Prostate gland (tissue), 2 donors: ENCODE results near the gene GALNT3. TPM values are rescaled to one million over a fixed set of nuclear protein-coding genes. Genes with fewer than 3 reads are reported as not detected.

Source experiments
- DNase-seq: peaks from one replicate; pipeline ENCODE4 v3.0.0-alpha.2; 2019; ENCODE audit warnings: low spot score
- H3K27ac ChIP-seq, 2 donors: fragments of 200-600 bp; sonication (generic); 2 replicates each; pipeline ENCODE4 v1.5.1; 2017 to 2019
- H3K27me3 ChIP-seq: fragments of 200-600 bp; sonication (generic); replicated peaks from 2 replicates; pipeline ENCODE4 v1.5.1; 2019; ENCODE audit not compliant: insufficient read depth
- H3K36me3 ChIP-seq, 2 donors: fragments of 200-600 bp; sonication (generic); 1 replicate in 1 of 2; 2 replicates in 1 of 2; pipeline versions ENCODE4 v1.5.1 to v1.8.1; 2017 to 2019
- H3K4me1 ChIP-seq: fragments of 200-600 bp; sonication (generic); replicated peaks from 2 replicates; pipeline ENCODE4 v1.5.1; 2019
- H3K4me3 ChIP-seq, 2 donors: fragments of 200-600 bp; sonication (generic); 2 replicates each; pipeline ENCODE4 v1.5.1; 2017 to 2019
- H3K9me3 ChIP-seq: fragments of 200-600 bp; sonication (generic); 2 replicates; pipeline ENCODE4 v1.5.1; 2017
- POLR2A ChIP-seq: fragments of 450-650 bp; IDR thresholded peaks from one replicate; pipeline ENCODE4 v1.6.1; 2016; ENCODE audit warnings: antibody characterized with exemption, mild to moderate bottlenecking
- POLR2AphosphoS5 ChIP-seq: sonication (generic); formaldehyde crosslinking; IDR thresholded peaks from one replicate; pipeline ENCODE4 v1.6.1; 2017; ENCODE audit warnings: antibody characterized with exemption
- WGBS: methylation state at CpG from one replicate; pipeline ENCODE4 v1.1.5; 2018; 5-methylcytosine and 5-hydroxymethylcytosine counted together
- intact Hi-C: fragments of 100-400 bp; cut with DNase I; formaldehyde crosslinking; loops from one replicate; pipeline ENCODE4 v1.14.2; 2022
- total RNA-seq, 2 donors: library from RNA; depleted of rRNA; stranded (reverse); fragments of >200 nt; gene quantifications; one replicate each; pipeline ENCODE4 v1.1.0, GENCODE V29; 2016
- TF ChIP-seq, protein P1 (sequence below), 4 experiments: fragments of 200-600 bp in 2 of 4; fragments of 450-650 bp in 2 of 4; sonication (generic) in 2 of 4; IDR thresholded peaks; 1 replicate in 3 of 4; 2 replicates in 1 of 4; pipeline ENCODE4 v1.5.1; 2016 to 2019; ENCODE audit warnings: antibody characterized with exemption in 4 of 4, mild to moderate bottlenecking in 2 of 4, moderate library complexity in 2 of 4

GALNT3 gene
- total RNA-seq, 2 donors from 2014 or later = 24.5 to 69.9 TPM

DNA sequence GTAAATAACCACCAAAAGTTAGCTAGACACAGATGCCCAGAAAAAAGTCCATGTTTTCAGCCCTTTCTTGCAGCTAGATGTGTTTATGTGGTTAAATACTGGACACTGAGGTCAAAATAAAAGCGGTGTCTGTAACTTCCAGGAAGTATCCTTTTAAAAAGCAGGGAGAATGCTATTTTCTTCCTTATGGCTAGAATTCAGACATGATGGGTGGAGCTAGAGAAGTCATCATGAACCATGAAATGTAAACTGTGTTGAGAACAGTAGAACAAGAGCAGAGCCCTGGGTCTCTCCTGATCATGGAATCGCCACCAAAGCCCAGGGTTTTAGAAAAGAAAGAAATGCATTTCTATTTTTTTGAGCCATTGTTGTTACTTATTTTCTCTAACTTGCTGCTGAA is 41.3 kb upstream of the GALNT3 start:
- TF ChIP-seq, protein P1, sequence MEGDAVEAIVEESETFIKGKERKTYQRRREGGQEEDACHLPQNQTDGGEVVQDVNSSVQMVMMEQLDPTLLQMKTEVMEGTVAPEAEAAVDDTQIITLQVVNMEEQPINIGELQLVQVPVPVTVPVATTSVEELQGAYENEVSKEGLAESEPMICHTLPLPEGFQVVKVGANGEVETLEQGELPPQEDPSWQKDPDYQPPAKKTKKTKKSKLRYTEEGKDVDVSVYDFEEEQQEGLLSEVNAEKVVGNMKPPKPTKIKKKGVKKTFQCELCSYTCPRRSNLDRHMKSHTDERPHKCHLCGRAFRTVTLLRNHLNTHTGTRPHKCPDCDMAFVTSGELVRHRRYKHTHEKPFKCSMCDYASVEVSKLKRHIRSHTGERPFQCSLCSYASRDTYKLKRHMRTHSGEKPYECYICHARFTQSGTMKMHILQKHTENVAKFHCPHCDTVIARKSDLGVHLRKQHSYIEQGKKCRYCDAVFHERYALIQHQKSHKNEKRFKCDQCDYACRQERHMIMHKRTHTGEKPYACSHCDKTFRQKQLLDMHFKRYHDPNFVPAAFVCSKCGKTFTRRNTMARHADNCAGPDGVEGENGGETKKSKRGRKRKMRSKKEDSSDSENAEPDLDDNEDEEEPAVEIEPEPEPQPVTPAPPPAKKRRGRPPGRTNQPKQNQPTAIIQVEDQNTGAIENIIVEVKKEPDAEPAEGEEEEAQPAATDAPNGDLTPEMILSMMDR (IDR thresholded peaks at IDR 0.05) = no peak
- TF ChIP-seq POLR2AphosphoS5 = no peak
- no peak for TF ChIP-seq POLR2A
- DNase-seq = no peak
- Histone ChIP-seq H3K27me3 (no peaks in the 10 kb centered on the region), H3K4me3 (no peak overlapping the region), H3K9me3 (no peaks in the 10 kb centered on the region), H3K36me3 (no peaks in the 10 kb centered on the region), H3K27ac (no peak overlapping the region), H3K4me1 (no peaks in the 10 kb centered on the region)
- 96% methylated on average over 2 of the region's 2 CpGs for WGBS
- intact Hi-C loops = no loop called here

DNA sequence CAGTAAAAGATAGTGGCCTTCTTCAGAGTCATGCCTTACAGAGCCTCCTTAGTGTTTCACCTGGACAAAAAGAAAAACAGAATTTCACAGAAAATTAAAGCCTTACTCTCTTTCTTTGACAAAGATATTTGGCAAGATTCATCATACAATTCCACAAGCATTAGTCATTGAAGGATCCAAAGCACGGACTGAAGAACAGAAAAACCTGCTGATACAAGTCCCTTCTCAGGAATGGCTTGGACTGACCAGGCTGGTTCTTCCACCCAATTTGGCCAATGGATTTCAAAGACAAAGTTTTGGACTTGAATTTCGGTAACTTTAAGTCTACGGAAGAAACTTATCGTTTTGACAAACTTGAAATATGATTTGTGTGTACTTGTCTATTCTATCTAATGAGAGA is 39.1 kb upstream of the GALNT3 start:
- Histone ChIP-seq H3K4me1 (no peaks in the 10 kb centered on the region), H3K27me3 (no peaks in the 10 kb centered on the region), H3K36me3 (no peaks in the 10 kb centered on the region), H3K4me3 (no peak overlapping the region), H3K9me3 (no peaks in the 10 kb centered on the region), H3K27ac (no peak overlapping the region)
- 47% methylated on average over 4 of the region's 4 CpGs for WGBS
- intact Hi-C loops = no loop called here
- DNase-seq = peak; percentile 9
- TF ChIP-seq POLR2AphosphoS5 = peak; percentile 33
- TF ChIP-seq, protein P1 (IDR thresholded peaks at IDR 0.05) = no peak

DNA sequence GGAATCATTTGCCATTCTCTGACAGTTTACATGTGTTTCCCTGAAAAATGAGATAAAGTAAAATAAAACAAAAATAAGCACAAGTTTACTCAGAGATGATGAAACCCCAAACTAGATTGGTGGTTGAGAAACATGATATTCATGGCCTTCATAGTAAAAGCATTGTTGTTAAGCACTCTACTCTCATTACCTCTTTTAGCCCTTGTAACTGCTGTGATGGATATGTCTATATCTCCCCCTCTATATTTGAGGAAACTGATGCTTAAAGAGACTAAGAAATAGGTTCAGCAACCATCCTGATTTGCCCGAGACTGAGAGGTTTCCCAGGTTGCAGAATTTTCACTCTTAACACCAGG is 33.9 kb upstream of the GALNT3 start:
- TF ChIP-seq, protein P1 (IDR thresholded peaks at IDR 0.05) = no peak
- TF ChIP-seq POLR2AphosphoS5 (no peak), POLR2A (no peak)
- no peak for DNase-seq
- Histone ChIP-seq H3K4me3 (no peak overlapping the region), H3K36me3 (no peaks in the 10 kb centered on the region), H3K27me3 (no peaks in the 10 kb centered on the region), H3K4me1 (no peaks in the 10 kb centered on the region), H3K27ac (no peak overlapping the region), H3K9me3 (no peaks in the 10 kb centered on the region)
- intact Hi-C loops = no loop called here
- 93% methylated on average over 1 of the region's 1 CpG for WGBS

DNA sequence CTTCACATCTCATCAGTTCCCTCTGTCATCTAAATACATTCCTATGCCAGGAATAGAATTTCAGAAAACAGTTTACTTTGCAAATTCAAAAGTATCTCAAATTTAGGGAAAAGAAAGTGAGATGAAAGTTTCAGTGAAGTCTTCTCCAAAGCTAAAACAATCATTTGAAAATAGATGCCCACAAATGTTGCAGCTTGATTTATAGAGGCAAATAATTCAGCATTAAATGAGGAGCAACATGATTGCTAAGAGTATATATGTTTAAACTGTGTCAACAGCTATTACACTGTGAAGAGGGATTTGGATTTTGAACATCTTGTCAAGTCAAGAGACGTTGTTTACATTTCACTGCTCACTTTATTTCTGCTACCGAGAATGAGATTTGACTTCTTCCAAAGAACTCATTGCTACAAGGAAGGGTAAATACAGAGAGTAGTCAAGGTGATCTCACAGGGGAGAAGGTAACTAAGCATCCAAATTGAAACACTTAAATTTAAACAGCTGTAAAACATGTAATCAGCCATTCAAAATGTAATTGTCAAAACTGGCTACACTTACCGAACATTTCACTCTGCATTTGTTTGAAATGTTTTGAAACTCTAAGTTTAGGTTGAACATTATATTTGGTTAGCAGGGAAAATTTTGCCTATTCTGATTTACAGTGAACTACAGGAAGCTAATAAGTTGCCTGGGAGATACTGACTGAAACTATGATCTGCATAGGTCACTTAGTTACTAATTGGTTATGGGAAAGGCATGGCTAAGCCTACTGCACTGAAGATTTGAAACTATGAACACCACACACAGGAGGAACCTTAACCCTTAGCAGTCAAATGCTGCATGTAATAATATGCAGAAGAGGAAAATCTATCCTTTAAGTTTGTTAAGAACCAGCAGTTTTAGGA is 33.2 kb upstream of the GALNT3 start:
- WGBS = 42% methylated on average over 3 of the region's 3 CpGs
- no peaks in the 10 kb centered on the region for H3K9me3 ChIP-seq
- no peaks in the 10 kb centered on the region for H3K4me1 ChIP-seq
- TF ChIP-seq, protein P1 (IDR thresholded peaks at IDR 0.05) = no peak
- TF ChIP-seq POLR2A = no peak
- no peak for TF ChIP-seq POLR2AphosphoS5
- no peak overlapping the region for H3K4me3 ChIP-seq
- intact Hi-C loops = no loop called here
- no peak for DNase-seq
- no peak overlapping the region for H3K27ac ChIP-seq
- H3K36me3 ChIP-seq = no peaks in the 10 kb centered on the region
- no peaks in the 10 kb centered on the region for H3K27me3 ChIP-seq

DNA sequence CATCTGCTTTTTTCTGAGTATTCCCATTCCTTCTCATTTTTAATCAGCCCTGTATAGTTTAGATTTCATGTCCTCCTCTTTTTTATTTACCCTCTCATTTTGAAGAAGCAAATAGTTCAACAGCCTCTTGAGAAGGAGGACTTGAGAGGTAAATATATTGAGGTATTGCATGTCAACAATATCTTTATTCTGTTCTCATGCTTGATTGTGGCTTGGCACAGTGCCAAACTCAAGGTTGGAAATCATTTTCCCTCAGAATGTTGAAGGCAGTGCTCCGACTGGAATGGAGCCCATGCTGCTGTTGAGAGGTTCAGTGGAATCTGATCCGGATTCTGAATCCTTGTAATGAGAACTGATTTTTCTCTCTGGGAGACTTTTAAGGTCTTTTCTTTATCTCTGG is 31.0 kb upstream of the GALNT3 start:
- H3K36me3 ChIP-seq = no peaks in the 10 kb centered on the region
- intact Hi-C loops = no loop called here
- H3K4me3 ChIP-seq = no peak overlapping the region
- H3K27me3 ChIP-seq = no peaks in the 10 kb centered on the region
- no peak for DNase-seq
- H3K27ac ChIP-seq = no peak overlapping the region
- TF ChIP-seq POLR2A (no peak), POLR2AphosphoS5 (no peak)
- TF ChIP-seq, protein P1 (IDR thresholded peaks at IDR 0.05) = no peak
- WGBS = 12% methylated on average over 2 of the region's 2 CpGs
- no peaks in the 10 kb centered on the region for H3K4me1 ChIP-seq
- H3K9me3 ChIP-seq = no peaks in the 10 kb centered on the region
